DMS79 (cell line): ENCODE data around the gene PHC3.
"Not testable (repeated sequence)": the region's sequence is repeated elsewhere in the genome, so short reads cannot be mapped to it uniquely, and the experiment has no call there.

ENCODE experiments used
- DNase-seq: peaks from one replicate; lab custom pipeline; 2025; lab: John Stamatoyannopoulos, UW

PHC3 gene

GRCh38 chr3:170180908-170181885 is at the start of gene PHC3:
PHC3 (minus strand) TSS chr3:170181733; CDS start chr3:170181715, 18 bp downstream.
- DNase-seq, result peak; percentile 79

- DNase-seq, result no peak
Observed at GRCh38 chr3:170228093-170228766, 46.7 kb upstream of the PHC3 start.

GRCh38 chr3:170226426-170226960 is 45.0 kb upstream of the PHC3 start:
- no peak for DNase-seq

GRCh38 chr3:170225166-170225565 is 43.6 kb upstream of the PHC3 start:
- DNase-seq, result no peak

- no peak for DNase-seq
Observed at GRCh38 chr3:170222647-170223541, 41.4 kb upstream of the PHC3 start.

- DNase-seq, result peak; percentile 94
Observed at GRCh38 chr3:170221924-170222646, 40.6 kb upstream of the PHC3 start, which contains the start of gene PRKCI. PRKCI (plus strand) TSS chr3:170222424; CDS start chr3:170222670, 246 bp downstream.

- no peak for DNase-seq
Observed at GRCh38 chr3:170220871-170221270, 39.3 kb upstream of the PHC3 start.

GRCh38 chr3:170219850-170220249 is 38.3 kb upstream of the PHC3 start:
- no peak for DNase-seq

- no peak for DNase-seq
Observed at GRCh38 chr3:170211668-170212067, 30.1 kb upstream of the PHC3 start.

GRCh38 chr3:170207717-170208116 is 26.2 kb upstream of the PHC3 start:
- no peak for DNase-seq

GRCh38 chr3:170206164-170206762 is 24.7 kb upstream of the PHC3 start:
- not testable (repeated sequence) for DNase-seq

- no peak for DNase-seq
Observed at GRCh38 chr3:170205302-170205701, 23.8 kb upstream of the PHC3 start.

- DNase-seq, result no peak
Observed at GRCh38 chr3:170204509-170204908, 23.0 kb upstream of the PHC3 start.

GRCh38 chr3:170204023-170204472 is 22.5 kb upstream of the PHC3 start:
- no peak for DNase-seq

GRCh38 chr3:170203457-170203856 is 21.9 kb upstream of the PHC3 start:
- DNase-seq, result no peak

- no peak for DNase-seq
Observed at GRCh38 chr3:170201527-170201926, 20.0 kb upstream of the PHC3 start.

- no peak for DNase-seq
Observed at GRCh38 chr3:170200987-170201386, 19.5 kb upstream of the PHC3 start.

- DNase-seq, result no peak
Observed at GRCh38 chr3:170196833-170197232, 15.3 kb upstream of the PHC3 start.

- not testable (repeated sequence) for DNase-seq
Observed at GRCh38 chr3:170195759-170196158, 14.2 kb upstream of the PHC3 start.
